Hepatocyte (in vitro differentiated cells): ENCODE data around the gene USP30. TPM values are rescaled to one million over a fixed set of nuclear protein-coding genes. Genes with fewer than 3 reads are reported as not detected.

ENCODE experiments used
- DNase-seq: peaks from one replicate; pipeline ENCODE4 v3.0.0-alpha.2; 2016; ENCODE audit warnings: low spot score
- H2AFZ ChIP-seq: fragments of 200-600 bp; sonication (generic); 2 replicates; pipeline ENCODE4 v1.6.0; 2016; ENCODE audit warnings: antibody characterized with exemption, mild to moderate bottlenecking
- H3K27ac ChIP-seq: fragments of 200-600 bp; sonication (generic); 2 replicates; pipeline ENCODE4 v1.5.1; 2016; ENCODE audit warnings: mild to moderate bottlenecking
- H3K27me3 ChIP-seq: fragments of 200-600 bp; sonication (generic); 2 replicates; pipeline ENCODE4 v1.6.1; 2016
- H3K36me3 ChIP-seq: fragments of 200-600 bp; sonication (generic); replicated peaks from 2 replicates; pipeline ENCODE4 v1.5.1; 2016; ENCODE audit warnings: low read depth; ENCODE audit not compliant: insufficient read depth
- H3K4me1 ChIP-seq: fragments of 200-600 bp; sonication (generic); 2 replicates; pipeline ENCODE4 v1.5.1; 2016; ENCODE audit warnings: mild to moderate bottlenecking, moderate library complexity; ENCODE audit not compliant: insufficient read depth
- H3K4me2 ChIP-seq: fragments of 200-600 bp; sonication (generic); 2 replicates; pipeline ENCODE4 v1.6.0; 2016
- H3K4me3 ChIP-seq: fragments of 200-600 bp; sonication (generic); 2 replicates; pipeline ENCODE4 v1.5.1; 2016; ENCODE audit warnings: mild to moderate bottlenecking
- H3K79me2 ChIP-seq: fragments of 200-600 bp; sonication (generic); 2 replicates; pipeline ENCODE4 v1.6.0; 2017; ENCODE audit warnings: mild to moderate bottlenecking
- H3K9me2 ChIP-seq: fragments of 200-600 bp; sonication (generic); replicated peaks from 2 replicates; pipeline ENCODE4 v1.6.0; 2017; ENCODE audit warnings: mild to moderate bottlenecking; ENCODE audit not compliant: insufficient read depth
- H3K9me3 ChIP-seq: fragments of 200-600 bp; sonication (generic); 2 replicates; pipeline ENCODE4 v1.5.1; 2016; ENCODE audit warnings: low read depth, mild to moderate bottlenecking
- H4K20me1 ChIP-seq: fragments of 200-600 bp; sonication (generic); 2 replicates; pipeline ENCODE4 v1.6.0; 2016; ENCODE audit warnings: mild to moderate bottlenecking; ENCODE audit not compliant: insufficient read depth, poor library complexity, severe bottlenecking
- CTCF ChIP-seq: fragments of 200-600 bp; sonication (generic); IDR thresholded peaks from 2 replicates; pipeline ENCODE4 v1.5.1; 2016; ENCODE audit warnings: antibody characterized with exemption, mild to moderate bottlenecking; ENCODE audit not compliant: poor library complexity
- EZH2 ChIP-seq: fragments of 200-600 bp; sonication (generic); IDR thresholded peaks from 2 replicates; pipeline ENCODE4 v1.6.1; 2016; ENCODE audit warnings: antibody characterized with exemption, mild to moderate bottlenecking, borderline replicate concordance
- EZH2phosphoT487 ChIP-seq: fragments of 200-600 bp; sonication (generic); IDR thresholded peaks from one replicate; pipeline ENCODE4 v1.6.1; 2018; ENCODE audit warnings: antibody characterized with exemption, mild to moderate bottlenecking, low read depth, moderate library complexity; ENCODE audit not compliant: unreplicated experiment, severe bottlenecking
- WGBS: methylation state at CpG from one replicate; pipeline ENCODE4 v1.1.6; 2016; ENCODE audit warnings: low lambda C conversion rate; ENCODE audit errors: missing lambda C conversion rate; 5-methylcytosine and 5-hydroxymethylcytosine counted together
- polyA plus RNA-seq: library from polyadenylated mRNA; unstranded; fragments of >200 nt; fragmentation: Nextera tagmentation; extraction: Ambion mirVana; gene quantifications from 2 replicates; pipeline ENCODE4 v1.2.1, GENCODE V29; 2016
- total RNA-seq: library from RNA; depleted of rRNA; stranded (reverse); fragments of >200 nt; gene quantifications from 2 replicates; pipeline ENCODE4 v1.2.3, GENCODE V29; 2014

The USP30 gene
- total and polyA plus RNA-seq, 2 experiments from 2014 or later: 12.5 to 13.8 TPM

DNA sequence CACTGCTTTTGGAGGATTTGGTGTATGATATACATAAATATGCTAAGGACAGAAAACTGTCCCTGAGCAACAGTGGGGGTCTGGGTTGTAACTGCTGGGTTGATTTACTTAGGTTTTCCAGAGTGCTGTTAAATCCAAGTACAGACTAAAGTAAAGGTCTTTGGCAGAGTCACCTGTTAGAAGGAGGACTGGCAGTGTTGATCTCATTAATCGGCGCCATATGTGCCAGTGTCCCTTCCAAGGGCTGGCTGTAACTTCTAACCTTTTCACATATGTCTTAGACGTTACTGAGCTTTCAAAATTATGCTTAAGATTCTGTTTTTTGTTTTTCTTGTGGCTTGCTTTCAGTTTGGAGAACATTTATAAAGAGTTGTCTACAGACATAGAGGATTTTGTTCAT is 50.1 kb downstream of the USP30 start:
- Histone ChIP-seq H3K9me3 (no peaks in the 10 kb centered on the region), H3K79me2 (peaks cover 33% of the 10 kb centered on the region), H2AFZ (no peak overlapping the region), H3K27me3 (no peaks in the 10 kb centered on the region), H3K4me1 (peaks cover 8% of the 10 kb centered on the region), H3K4me2 (no peak overlapping the region), H4K20me1 (no peaks in the 10 kb centered on the region), H3K4me3 (no peak overlapping the region), H3K27ac (peak overlapping the region; percentile 37), H3K36me3 (no peaks in the 10 kb centered on the region), H3K9me2 (no peaks in the 10 kb centered on the region)
- TF ChIP-seq EZH2: no peak
- no peak for TF ChIP-seq CTCF
- TF ChIP-seq EZH2phosphoT487: no peak
- 93% methylated on average over 3 of the region's 3 CpGs for WGBS
- no peak for DNase-seq

GRCh38 chr12:109105176-109105575 is 52.8 kb downstream of the USP30 start:
- Histone ChIP-seq H3K36me3 (no peaks in the 10 kb centered on the region), H4K20me1 (no peaks in the 10 kb centered on the region), H3K4me2 (no peak overlapping the region), H3K27me3 (no peaks in the 10 kb centered on the region), H3K9me2 (no peaks in the 10 kb centered on the region), H3K9me3 (no peaks in the 10 kb centered on the region), H3K27ac (peak overlapping the region; percentile 79), H2AFZ (no peak overlapping the region), H3K4me3 (no peak overlapping the region), H3K4me1 (peaks cover 8% of the 10 kb centered on the region), H3K79me2 (peaks cover 17% of the 10 kb centered on the region)
- TF ChIP-seq EZH2phosphoT487: no peak
- TF ChIP-seq EZH2: no peak
- no peak for TF ChIP-seq CTCF
- DNase-seq: no peak
- 80% methylated on average over 5 of the region's 5 CpGs for WGBS

- DNase-seq: no peak
- Histone ChIP-seq H3K4me3 (no peak overlapping the region), H3K4me1 (peaks cover 9% of the 10 kb centered on the region), H3K4me2 (no peak overlapping the region), H3K9me2 (no peaks in the 10 kb centered on the region), H3K9me3 (no peaks in the 10 kb centered on the region), H2AFZ (no peak overlapping the region), H4K20me1 (no peaks in the 10 kb centered on the region), H3K79me2 (peaks cover 8% of the 10 kb centered on the region), H3K36me3 (no peaks in the 10 kb centered on the region), H3K27me3 (no peaks in the 10 kb centered on the region), H3K27ac (peak overlapping the region; percentile 97)
- 92% methylated on average over 6 of the region's 6 CpGs for WGBS
- TF ChIP-seq EZH2 (no peak), CTCF (no peak), EZH2phosphoT487 (no peak)
These were observed 57.5 kb downstream of the USP30 start for GRCh38 chr12:109109746-109110350.
